Neural progenitor cell (in vitro differentiated cells): ENCODE results near the gene TRMT61A. TPM values are rescaled to one million over a fixed set of nuclear protein-coding genes. Genes with fewer than 3 reads are reported as not detected.

Experiments
- DNase-seq: peaks from one replicate; pipeline ENCODE4 v3.0.0-alpha.2; 2016; ENCODE audit warnings: low spot score
- H2AFZ ChIP-seq: fragments of 200-600 bp; sonication (generic); replicated peaks from 2 replicates; pipeline ENCODE4 v1.6.1; 2016; ENCODE audit warnings: antibody characterized with exemption
- H3F3A ChIP-seq: fragments of 200-600 bp; sonication (generic); 2 replicates; pipeline ENCODE4 v1.6.1; 2016; ENCODE audit warnings: antibody characterized with exemption, low read depth
- H3K27ac ChIP-seq: fragments of 200-600 bp; sonication (generic); 2 replicates; pipeline ENCODE4 v1.5.1; 2016; ENCODE audit warnings: mild to moderate bottlenecking
- H3K27me3 ChIP-seq: fragments of 200-600 bp; sonication (generic); 2 replicates; pipeline ENCODE4 v1.6.1; 2016; ENCODE audit warnings: mild to moderate bottlenecking, moderate library complexity
- H3K36me3 ChIP-seq: fragments of 200-600 bp; sonication (generic); 2 replicates; pipeline ENCODE4 v1.5.1; 2016
- H3K4me1 ChIP-seq: fragments of 200-600 bp; sonication (generic); 2 replicates; pipeline ENCODE4 v1.6.1; 2016; ENCODE audit warnings: mixed run types
- H3K4me2 ChIP-seq: fragments of 200-600 bp; sonication (generic); 2 replicates; pipeline ENCODE4 v1.6.1; 2016
- H3K4me3 ChIP-seq: fragments of 200-600 bp; sonication (generic); 2 replicates; pipeline ENCODE4 v1.5.1; 2016
- H3K79me2 ChIP-seq: fragments of 200-600 bp; sonication (generic); 2 replicates; pipeline ENCODE4 v1.6.1; 2016; ENCODE audit warnings: low read depth
- H3K9ac ChIP-seq: fragments of 200-600 bp; sonication (generic); 2 replicates; pipeline ENCODE4 v1.6.1; 2016
- H3K9me3 ChIP-seq: fragments of 200-600 bp; sonication (generic); 2 replicates; pipeline ENCODE4 v1.5.1; 2016; ENCODE audit warnings: low read depth
- H4K20me1 ChIP-seq: fragments of 200-600 bp; sonication (generic); 2 replicates; pipeline ENCODE4 v1.6.1; 2016; ENCODE audit warnings: low read depth
- H3K27ac Mint-ChIP-seq: 3 replicates; pipeline ENCODE4 v1.8.0; 2021; ENCODE audit warnings: mixed read lengths
- H3K27me3 Mint-ChIP-seq: 2 replicates; pipeline ENCODE4 v1.8.0; 2022; ENCODE audit warnings: low read depth, mild to moderate bottlenecking, inconsistent platforms, moderate library complexity, mixed read lengths; ENCODE audit not compliant: insufficient read depth
- H3K36me3 Mint-ChIP-seq: 3 replicates; pipeline ENCODE4 v1.8.0; 2021; ENCODE audit warnings: mixed read lengths
- H3K4me1 Mint-ChIP-seq: 3 replicates; pipeline ENCODE4 v1.8.0; 2021; ENCODE audit warnings: mixed read lengths
- H3K4me3 Mint-ChIP-seq: 3 replicates; pipeline ENCODE4 v1.8.0; 2021; ENCODE audit warnings: mild to moderate bottlenecking, moderate library complexity, mixed read lengths
- H3K9me3 Mint-ChIP-seq: 3 replicates; pipeline ENCODE4 v1.8.0; 2020; ENCODE audit warnings: mixed read lengths
- CTCF ChIP-seq: fragments of 200-600 bp; sonication (generic); IDR thresholded peaks from 2 replicates; pipeline ENCODE4 v1.5.1; 2017; ENCODE audit warnings: antibody characterized with exemption, mild to moderate bottlenecking
- EZH2 ChIP-seq: fragments of 200-600 bp; sonication (generic); IDR thresholded peaks from 2 replicates; pipeline ENCODE4 v1.6.1; 2017; ENCODE audit warnings: antibody characterized with exemption, mild to moderate bottlenecking, moderate library complexity
- EZH2phosphoT487 ChIP-seq: fragments of 200-600 bp; sonication (generic); IDR thresholded peaks from 2 replicates; pipeline ENCODE4 v1.6.1; 2017; ENCODE audit warnings: antibody characterized with exemption
- total RNA-seq: library from RNA; depleted of rRNA; stranded (reverse); fragments of >200 nt; gene quantifications from 2 replicates; pipeline ENCODE4 v1.2.3, GENCODE V29; 2015; ENCODE audit warnings: low replicate concordance

Gene TRMT61A
- total RNA-seq, 1 donor from 2014 or later: 1.2 TPM

GRCh38 chr14:103504991-103505565 lies 23.9 kb upstream of the TRMT61A start:
- no peak for DNase-seq
- TF ChIP-seq EZH2: no peak
- H4K20me1 ChIP-seq: peaks cover 8% of the 10 kb centered on the region

GRCh38 chr14:103507751-103508150 lies 21.2 kb upstream of the TRMT61A start:
- Mint-ChIP-seq H3K4me1 (peaks cover 4% of the 10 kb centered on the region), H3K4me3 (no peak overlapping the region), H3K27me3 (peaks cover 2% of the 10 kb centered on the region), H3K27ac (no peak overlapping the region), H3K9me3 (no peaks in the 10 kb centered on the region), H3K36me3 (peaks cover 42% of the 10 kb centered on the region)
- Histone ChIP-seq H3K9ac (no peak overlapping the region), H3K27ac (no peak overlapping the region), H2AFZ (no peak overlapping the region), H3K27me3 (no peaks in the 10 kb centered on the region), H3K4me2 (no peak overlapping the region), H3K4me1 (no peaks in the 10 kb centered on the region), H3K9me3 (no peaks in the 10 kb centered on the region), H3K4me3 (no peak overlapping the region), H4K20me1 (no peaks in the 10 kb centered on the region), H3K36me3 (peaks cover 12% of the 10 kb centered on the region), H3F3A (no peaks in the 10 kb centered on the region), H3K79me2 (no peaks in the 10 kb centered on the region)
- no peak for DNase-seq
- TF ChIP-seq CTCF: no peak
- no peak for TF ChIP-seq EZH2phosphoT487
- no peak for TF ChIP-seq EZH2

More at GRCh38 chr14:103504991-103505565, 23.9 kb upstream of the TRMT61A start:
- Histone ChIP-seq H3K9ac (no peak overlapping the region), H3K36me3 (peaks cover 12% of the 10 kb centered on the region), H3K9me3 (no peaks in the 10 kb centered on the region), H3K27me3 (no peaks in the 10 kb centered on the region), H2AFZ (no peak overlapping the region), H3K4me2 (no peak overlapping the region), H3F3A (peaks cover under 1% of the 10 kb centered on the region), H3K4me3 (no peak overlapping the region), H3K79me2 (no peaks in the 10 kb centered on the region), H3K27ac (no peak overlapping the region), H3K4me1 (no peaks in the 10 kb centered on the region)
- Mint-ChIP-seq H3K4me1 (peaks cover 5% of the 10 kb centered on the region), H3K27me3 (peaks cover 7% of the 10 kb centered on the region), H3K4me3 (no peak overlapping the region), H3K36me3 (peaks cover 42% of the 10 kb centered on the region), H3K27ac (peak overlapping the region; percentile 18), H3K9me3 (no peaks in the 10 kb centered on the region)

- Mint-ChIP-seq H3K27me3 (peaks cover 5% of the 10 kb centered on the region), H3K36me3 (peaks cover 35% of the 10 kb centered on the region), H3K9me3 (no peaks in the 10 kb centered on the region), H3K27ac (peak overlapping the region; percentile 7), H3K4me1 (peaks cover 7% of the 10 kb centered on the region), H3K4me3 (no peak overlapping the region)
- TF ChIP-seq CTCF (no peak), EZH2phosphoT487 (no peak), EZH2 (no peak)
- H3K4me3 ChIP-seq: no peak overlapping the region
- no peaks in the 10 kb centered on the region for H3K4me1 ChIP-seq
- DNase-seq: no peak
- no peaks in the 10 kb centered on the region for H3F3A ChIP-seq
- peaks cover 5% of the 10 kb centered on the region for H3K36me3 ChIP-seq
- no peaks in the 10 kb centered on the region for H3K79me2 ChIP-seq
- no peak overlapping the region for H3K27ac ChIP-seq
- no peak overlapping the region for H3K9ac ChIP-seq
- H4K20me1 ChIP-seq: no peaks in the 10 kb centered on the region
- H2AFZ ChIP-seq: no peak overlapping the region
- H3K27me3 ChIP-seq: no peaks in the 10 kb centered on the region
- H3K9me3 ChIP-seq: no peaks in the 10 kb centered on the region
- H3K4me2 ChIP-seq: no peak overlapping the region
Observed at GRCh38 chr14:103508521-103509329, 20.3 kb upstream of the TRMT61A start.
